ENCODE data around the gene CDCA5.

GRCh38 chr11:65107078-65107477 lies 23.2 kb upstream of the CDCA5 start:
- TF ChIP-seq POLR2A (IDR thresholded peaks at IDR 0.05; ENCODE audit: low read depth, low read length): no peak
- no peak for TF ChIP-seq POLR2AphosphoS5 (IDR thresholded peaks at IDR 0.05; ENCODE audit: low read depth, low read length)

Measured in GM12891 (cell line).